ENCODE measurements around the gene PTMS.

The PTMS gene

DNA sequence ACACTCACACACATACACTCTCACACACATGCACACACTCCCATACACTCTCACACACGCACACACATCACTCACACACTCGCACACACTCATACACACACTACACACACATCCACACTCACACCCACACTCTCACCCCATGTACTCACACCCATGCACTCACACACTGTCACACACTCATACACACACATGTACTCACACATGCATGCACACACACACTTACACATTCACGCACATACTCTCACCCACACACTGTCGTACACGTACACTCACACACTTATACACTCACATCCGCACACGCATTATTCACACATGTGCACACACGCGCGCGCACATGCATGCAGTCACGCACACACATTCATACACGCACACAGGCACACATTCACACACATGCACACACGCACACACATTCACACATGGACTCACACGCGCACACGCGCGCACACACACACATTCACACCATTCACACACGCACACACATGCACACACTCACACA is 51.5 kb downstream of the PTMS start:
- peaks cover 21% of the 10 kb centered on the region for H3K4me1 ChIP-seq (ENCODE audit: control insufficient read depth, insufficient read depth, low read length, unreplicated experiment)
- no peak overlapping the region for H3K4me3 ChIP-seq (ENCODE audit: low read depth, low read length)
- no peak overlapping the region for H3K27ac ChIP-seq (ENCODE audit: low read depth, low read length)
- H3K79me2 ChIP-seq (ENCODE audit: control insufficient read depth, insufficient read depth, low read length, unreplicated experiment) = no peaks in the 10 kb centered on the region
- H3K36me3 ChIP-seq (ENCODE audit: insufficient read depth, low read length) = no peaks in the 10 kb centered on the region
- peaks cover 6% of the 10 kb centered on the region; the same call in 1 of the 2 replicates for H3K27me3 ChIP-seq (ENCODE audit: insufficient read depth, low read length)
- H2AFZ ChIP-seq (ENCODE audit: low read length, unreplicated experiment) = no peak overlapping the region

DNA sequence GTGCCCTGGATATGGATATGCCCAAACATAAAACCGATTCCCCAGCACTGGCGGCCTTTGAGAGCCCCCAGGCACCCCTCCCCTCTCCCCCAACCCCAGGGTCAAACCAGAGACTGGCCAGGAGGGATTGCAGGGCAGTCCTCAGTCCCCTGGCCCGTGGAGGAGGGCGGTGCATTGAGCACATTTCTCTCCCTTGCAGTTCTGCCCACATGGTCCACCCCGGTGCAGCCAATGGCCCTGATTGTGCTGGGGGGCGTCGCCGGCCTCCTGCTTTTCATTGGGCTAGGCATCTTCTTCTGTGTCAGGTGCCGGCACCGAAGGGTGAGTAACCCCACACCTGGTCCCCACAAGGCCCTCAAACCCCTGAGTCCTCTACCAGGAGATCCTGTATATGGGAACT is 52.1 kb downstream of the PTMS start:
- Histone ChIP-seq H3K4me1 (ENCODE audit: control insufficient read depth, insufficient read depth, low read length, unreplicated experiment) (peaks cover 21% of the 10 kb centered on the region), H3K4me3 (ENCODE audit: low read depth, low read length) (no peak overlapping the region), H3K36me3 (ENCODE audit: insufficient read depth, low read length) (no peaks in the 10 kb centered on the region), H3K27ac (ENCODE audit: low read depth, low read length) (no peak overlapping the region), H3K27me3 (ENCODE audit: insufficient read depth, low read length) (peaks cover 11% of the 10 kb centered on the region; the same call in 1 of the 2 replicates), H2AFZ (ENCODE audit: low read length, unreplicated experiment) (no peak overlapping the region), H3K79me2 (ENCODE audit: control insufficient read depth, insufficient read depth, low read length, unreplicated experiment) (no peaks in the 10 kb centered on the region)

DNA sequence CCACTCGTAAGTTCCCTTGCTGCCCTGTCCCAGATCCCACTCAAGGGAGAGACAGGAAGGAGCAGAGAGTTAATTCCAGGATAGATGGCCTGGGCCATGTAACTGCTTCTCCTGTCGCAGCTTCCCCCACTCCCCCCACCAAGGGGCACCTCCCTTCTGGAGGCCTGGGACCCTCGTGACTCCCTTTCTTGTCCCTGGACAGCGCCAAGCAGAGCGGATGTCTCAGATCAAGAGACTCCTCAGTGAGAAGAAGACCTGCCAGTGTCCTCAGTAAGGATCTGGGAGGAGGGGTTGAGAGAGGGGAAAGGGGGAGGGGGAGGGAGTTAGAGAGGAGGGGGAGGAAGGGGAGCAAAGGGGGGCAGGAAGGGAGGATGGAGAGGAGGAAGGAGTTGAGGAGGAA is 52.5 kb downstream of the PTMS start:
- Histone ChIP-seq H3K27me3 (ENCODE audit: insufficient read depth, low read length) (peaks cover 11% of the 10 kb centered on the region; the same call in 1 of the 2 replicates), H3K27ac (ENCODE audit: low read depth, low read length) (no peak overlapping the region), H3K79me2 (ENCODE audit: control insufficient read depth, insufficient read depth, low read length, unreplicated experiment) (no peaks in the 10 kb centered on the region), H3K4me3 (ENCODE audit: low read depth, low read length) (no peak overlapping the region), H3K36me3 (ENCODE audit: insufficient read depth, low read length) (no peaks in the 10 kb centered on the region), H2AFZ (ENCODE audit: low read length, unreplicated experiment) (no peak overlapping the region), H3K4me1 (ENCODE audit: control insufficient read depth, insufficient read depth, low read length, unreplicated experiment) (peaks cover 21% of the 10 kb centered on the region)

DNA sequence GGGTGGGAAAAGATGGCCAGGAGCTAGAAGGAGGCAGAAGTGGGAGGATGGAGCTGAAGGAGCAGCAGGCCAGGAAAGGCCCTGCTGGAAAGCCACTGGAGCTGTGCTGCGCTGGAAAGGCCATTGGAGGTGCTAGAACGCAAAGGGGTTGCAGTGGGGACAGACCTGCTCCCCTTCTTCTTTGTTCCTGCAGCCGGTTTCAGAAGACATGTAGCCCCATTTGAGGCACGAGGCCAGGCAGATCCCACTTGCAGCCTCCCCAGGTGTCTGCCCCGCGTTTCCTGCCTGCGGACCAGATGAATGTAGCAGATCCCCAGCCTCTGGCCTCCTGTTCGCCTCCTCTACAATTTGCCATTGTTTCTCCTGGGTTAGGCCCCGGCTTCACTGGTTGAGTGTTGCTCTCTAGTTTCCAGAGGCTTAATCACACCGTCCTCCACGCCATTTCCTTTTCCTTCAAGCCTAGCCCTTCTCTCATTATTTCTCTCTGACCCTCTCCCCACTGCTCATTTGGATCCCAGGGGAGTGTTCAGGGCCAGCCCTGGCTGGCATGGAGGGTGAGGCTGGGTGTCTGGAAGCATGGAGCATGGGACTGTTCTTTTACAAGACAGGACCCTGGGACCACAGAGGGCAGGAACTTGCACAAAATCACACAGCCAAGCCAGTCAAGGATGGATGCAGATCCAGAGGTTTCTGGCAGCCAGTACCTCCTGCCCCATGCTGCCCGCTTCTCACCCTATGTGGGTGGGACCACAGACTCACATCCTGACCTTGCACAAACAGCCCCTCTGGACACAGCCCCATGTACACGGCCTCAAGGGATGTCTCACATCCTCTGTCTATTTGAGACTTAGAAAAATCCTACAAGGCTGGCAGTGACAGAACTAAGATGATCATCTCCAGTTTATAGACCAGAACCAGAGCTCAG is 53.2 kb downstream of the PTMS start:
- H2AFZ ChIP-seq (ENCODE audit: low read length, unreplicated experiment) = no peak overlapping the region
- H3K4me1 ChIP-seq (ENCODE audit: control insufficient read depth, insufficient read depth, low read length, unreplicated experiment) = peaks cover 21% of the 10 kb centered on the region
- no peaks in the 10 kb centered on the region for H3K79me2 ChIP-seq (ENCODE audit: control insufficient read depth, insufficient read depth, low read length, unreplicated experiment)
- no peak overlapping the region for H3K4me3 ChIP-seq (ENCODE audit: low read depth, low read length)
- peaks cover 11% of the 10 kb centered on the region; the same call in 1 of the 2 replicates for H3K27me3 ChIP-seq (ENCODE audit: insufficient read depth, low read length)
- H3K36me3 ChIP-seq (ENCODE audit: insufficient read depth, low read length) = no peaks in the 10 kb centered on the region
- no peak overlapping the region for H3K27ac ChIP-seq (ENCODE audit: low read depth, low read length)

DNA sequence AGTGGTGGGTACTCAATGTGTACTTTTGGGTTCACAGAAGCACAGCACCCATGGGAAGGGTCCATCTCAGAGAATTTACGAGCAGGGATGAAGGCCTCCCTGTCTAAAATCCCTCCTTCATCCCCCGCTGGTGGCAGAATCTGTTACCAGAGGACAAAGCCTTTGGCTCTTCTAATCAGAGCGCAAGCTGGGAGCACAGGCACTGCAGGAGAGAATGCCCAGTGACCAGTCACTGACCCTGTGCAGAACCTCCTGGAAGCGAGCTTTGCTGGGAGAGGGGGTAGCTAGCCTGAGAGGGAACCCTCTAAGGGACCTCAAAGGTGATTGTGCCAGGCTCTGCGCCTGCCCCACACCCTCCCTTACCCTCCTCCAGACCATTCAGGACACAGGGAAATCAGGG is 54.0 kb downstream of the PTMS start:
- Histone ChIP-seq H3K27ac (ENCODE audit: low read depth, low read length) (no peak overlapping the region), H2AFZ (ENCODE audit: low read length, unreplicated experiment) (no peak overlapping the region), H3K27me3 (ENCODE audit: insufficient read depth, low read length) (peaks cover 11% of the 10 kb centered on the region; the same call in 1 of the 2 replicates), H3K36me3 (ENCODE audit: insufficient read depth, low read length) (no peaks in the 10 kb centered on the region), H3K4me1 (ENCODE audit: control insufficient read depth, insufficient read depth, low read length, unreplicated experiment) (peaks cover 25% of the 10 kb centered on the region), H3K4me3 (ENCODE audit: low read depth, low read length) (no peak overlapping the region), H3K79me2 (ENCODE audit: control insufficient read depth, insufficient read depth, low read length, unreplicated experiment) (no peaks in the 10 kb centered on the region)
